ENCODE data around the gene MAT2B. TPM values are rescaled to one million over a fixed set of nuclear protein-coding genes. Genes with fewer than 3 reads are reported as not detected.

MAT2B gene
- total RNA-seq, 4 donors from 2014 or later = 23.7 to 52.9 (median 28.9) TPM

DNA sequence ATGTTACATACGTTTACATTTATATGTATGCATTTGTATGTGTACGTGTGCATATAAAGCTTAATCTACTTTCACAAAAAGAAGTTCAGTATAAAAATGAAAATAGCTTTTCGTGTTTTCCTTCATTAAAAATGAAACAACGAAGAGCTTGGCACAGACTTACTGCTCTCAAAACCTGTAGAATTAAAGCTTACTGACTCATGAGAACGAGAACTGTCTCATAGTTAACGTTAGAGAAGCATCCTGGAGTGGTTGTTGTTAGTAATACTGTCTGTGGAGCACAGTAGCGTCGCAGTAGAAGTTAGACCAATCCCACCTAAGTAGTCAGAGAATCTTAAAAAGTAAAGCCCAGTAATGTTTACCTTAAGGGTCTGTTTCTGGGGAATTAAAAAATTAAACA is 1.3 kb downstream of the MAT2B start:
- H3K27ac ChIP-seq = peak overlapping the region in 3 of 4 donors; percentile 92 to 97 (median 95)
- peak overlapping the region; percentile 51 to 96 (median 70) for H3K4me3 ChIP-seq
- peaks cover 0 to 1% (median 0%) of the 10 kb centered on the region in 3 donors for H3K36me3 ChIP-seq
- H3K9me3 ChIP-seq = no peaks in the 10 kb centered on the region
- H3K27me3 ChIP-seq = no peaks in the 10 kb centered on the region
- WGBS, 2 donors = 30 to 39% methylated on average over 8 of the region's 8 CpGs
- no peak for DNase-seq (ENCODE audit: low spot score in 2 of 2)
- TF ChIP-seq, protein P1, sequence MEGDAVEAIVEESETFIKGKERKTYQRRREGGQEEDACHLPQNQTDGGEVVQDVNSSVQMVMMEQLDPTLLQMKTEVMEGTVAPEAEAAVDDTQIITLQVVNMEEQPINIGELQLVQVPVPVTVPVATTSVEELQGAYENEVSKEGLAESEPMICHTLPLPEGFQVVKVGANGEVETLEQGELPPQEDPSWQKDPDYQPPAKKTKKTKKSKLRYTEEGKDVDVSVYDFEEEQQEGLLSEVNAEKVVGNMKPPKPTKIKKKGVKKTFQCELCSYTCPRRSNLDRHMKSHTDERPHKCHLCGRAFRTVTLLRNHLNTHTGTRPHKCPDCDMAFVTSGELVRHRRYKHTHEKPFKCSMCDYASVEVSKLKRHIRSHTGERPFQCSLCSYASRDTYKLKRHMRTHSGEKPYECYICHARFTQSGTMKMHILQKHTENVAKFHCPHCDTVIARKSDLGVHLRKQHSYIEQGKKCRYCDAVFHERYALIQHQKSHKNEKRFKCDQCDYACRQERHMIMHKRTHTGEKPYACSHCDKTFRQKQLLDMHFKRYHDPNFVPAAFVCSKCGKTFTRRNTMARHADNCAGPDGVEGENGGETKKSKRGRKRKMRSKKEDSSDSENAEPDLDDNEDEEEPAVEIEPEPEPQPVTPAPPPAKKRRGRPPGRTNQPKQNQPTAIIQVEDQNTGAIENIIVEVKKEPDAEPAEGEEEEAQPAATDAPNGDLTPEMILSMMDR (IDR thresholded peaks at IDR 0.05) = no peak
- TF ChIP-seq EP300 (IDR thresholded peaks at IDR 0.05) = no peak
- no peak for TF ChIP-seq POLR2A (IDR thresholded peaks at IDR 0.05)
- peaks cover 0 to 70% (median 33%) of the 10 kb centered on the region in 4 donors for H3K4me1 ChIP-seq

DNA sequence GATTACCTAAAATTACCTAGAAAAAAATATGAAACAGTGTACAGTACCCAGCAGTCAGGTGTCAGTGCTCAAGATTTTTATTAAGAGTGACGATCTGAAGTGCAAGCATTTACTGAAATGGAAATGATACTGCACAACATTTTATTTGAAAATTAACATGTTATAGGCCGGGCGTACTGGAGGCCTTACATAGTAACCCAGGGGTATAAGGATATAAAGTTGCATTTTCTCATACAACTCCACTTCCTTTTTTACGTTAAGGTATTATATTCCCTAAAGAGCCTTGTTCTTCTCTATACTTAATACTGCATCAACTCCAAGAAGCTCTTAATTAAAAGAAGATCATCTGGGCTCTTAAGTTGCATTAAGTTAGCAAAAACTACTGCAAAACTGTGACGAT is 3.3 kb downstream of the MAT2B start:
- Histone ChIP-seq H3K4me3 (peak overlapping the region in 2 of 4 donors; percentile 21 to 30), H3K9me3 (no peaks in the 10 kb centered on the region), H3K36me3 (peaks cover 0 to 20% (median 3%) of the 10 kb centered on the region in 3 donors), H3K27ac (peak overlapping the region in 3 of 4 donors; percentile 44 to 92 (median 75)), H3K27me3 (no peaks in the 10 kb centered on the region), H3K4me1 (peaks cover 0 to 70% (median 32%) of the 10 kb centered on the region in 4 donors)
- TF ChIP-seq EP300 (IDR thresholded peaks at IDR 0.05) = no peak
- TF ChIP-seq, protein P1 (IDR thresholded peaks at IDR 0.05) = no peak
- WGBS, 2 donors = 41 to 42% methylated on average over 5 of the region's 5 CpGs
- no peak for DNase-seq (ENCODE audit: low spot score in 2 of 2)

DNA sequence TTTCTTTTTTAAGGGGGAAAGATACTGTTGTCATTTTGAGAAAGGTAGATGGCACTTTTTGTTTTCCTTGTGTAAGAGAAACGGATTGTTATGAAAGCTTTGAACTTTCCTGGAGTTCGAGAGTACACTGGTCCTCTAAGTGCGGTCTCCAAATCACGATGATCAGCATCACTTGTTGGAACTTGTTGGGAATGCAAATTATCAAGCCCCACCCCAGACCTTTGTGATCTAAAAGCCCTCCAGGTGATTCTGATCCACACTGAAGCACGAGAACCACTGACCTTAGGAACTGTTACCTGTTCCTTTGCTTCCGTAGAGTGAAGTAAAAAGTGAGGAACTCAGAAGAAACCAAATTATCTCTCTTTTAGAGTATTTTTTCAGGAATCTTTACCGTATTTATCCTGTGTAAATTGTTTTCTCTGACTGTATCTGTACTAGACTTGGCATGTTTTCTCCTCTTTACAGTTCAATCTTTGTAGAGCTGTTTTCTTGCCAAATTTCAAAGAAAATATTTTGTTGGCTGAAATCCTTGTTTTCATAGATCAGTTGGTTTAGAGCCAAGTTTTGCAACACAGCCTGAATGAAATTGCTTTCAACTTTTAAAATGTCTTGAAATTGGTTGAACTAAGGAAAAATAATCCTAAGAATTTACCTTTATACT is 4.0 kb downstream of the MAT2B start:
- TF ChIP-seq EP300 (IDR thresholded peaks at IDR 0.05) (no peak), POLR2A (IDR thresholded peaks at IDR 0.05) (no peak)
- TF ChIP-seq, protein P1 (IDR thresholded peaks at IDR 0.05) = no peak
- 27 to 29% methylated on average over 7 of the region's 7 CpGs for WGBS, 2 donors
- Histone ChIP-seq H3K9me3 (no peaks in the 10 kb centered on the region), H3K27ac (peak overlapping the region in 3 of 4 donors; percentile 43 to 75 (median 44)), H3K27me3 (no peaks in the 10 kb centered on the region), H3K4me3 (peak overlapping the region in 2 of 4 donors; percentile 21 to 30), H3K36me3 (peaks cover 0 to 27% (median 3%) of the 10 kb centered on the region in 3 donors), H3K4me1 (peaks cover 0 to 67% (median 32%) of the 10 kb centered on the region in 4 donors)
- DNase-seq (ENCODE audit: low spot score in 2 of 2) = peak in 1 of 2 donors; percentile 23

DNA sequence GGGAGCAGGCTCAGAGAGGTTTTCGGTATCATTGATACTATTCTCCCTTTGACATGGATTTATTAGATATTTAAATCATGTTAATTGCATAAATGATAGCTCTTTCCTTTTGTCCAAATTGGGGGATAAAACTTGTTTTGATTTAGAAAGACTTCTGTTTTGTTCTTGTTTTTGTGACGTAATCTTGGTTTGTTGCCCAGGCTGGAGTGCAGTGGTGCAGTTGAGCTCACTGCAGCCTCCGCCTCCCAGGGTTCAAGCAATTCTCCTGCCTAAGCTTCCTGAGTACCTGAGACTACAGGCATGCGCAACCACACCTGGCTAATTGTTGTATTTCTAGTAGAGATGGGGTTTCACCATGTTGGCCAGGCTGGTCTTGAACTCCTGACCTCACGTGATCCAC is 7.1 kb downstream of the MAT2B start:
- H3K4me1 ChIP-seq = peaks cover 0 to 54% (median 22%) of the 10 kb centered on the region in 4 donors
- WGBS, 2 donors = 88 to 94% methylated on average over 5 of the region's 5 CpGs

DNA sequence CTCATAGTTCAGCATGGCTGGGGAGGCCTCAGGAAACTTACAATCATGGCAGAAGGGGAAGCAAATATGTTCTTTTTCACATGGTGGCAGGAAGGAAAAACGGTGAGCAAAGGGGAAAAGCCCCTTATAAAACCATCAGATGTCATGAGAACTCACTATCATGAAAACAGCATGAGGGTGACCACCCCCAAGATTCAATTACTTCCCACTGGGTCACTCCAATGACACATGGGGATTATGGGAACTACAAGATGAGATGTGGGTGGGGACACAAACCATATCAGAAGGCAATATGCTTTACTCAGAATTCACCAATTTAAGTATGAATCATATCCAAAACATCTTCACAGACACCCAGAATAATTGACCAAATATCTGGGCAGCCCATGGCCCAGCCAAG is 19.7 kb downstream of the MAT2B start:
- no peaks in the 10 kb centered on the region for H3K27me3 ChIP-seq
- no peak overlapping the region for H3K27ac ChIP-seq
- whole genome bisulfite sequencing, 2 donors = 88 to 89% methylated on average over 1 of the region's 1 CpG
- DNase-seq (ENCODE audit: low spot score in 2 of 2) = no peak
- peaks cover 0 to 7% (median 3%) of the 10 kb centered on the region in 3 donors for H3K36me3 ChIP-seq
- no peaks in the 10 kb centered on the region for H3K9me3 ChIP-seq
- H3K4me1 ChIP-seq = no peaks in the 10 kb centered on the region
- no peak for TF ChIP-seq POLR2A (IDR thresholded peaks at IDR 0.05)
- TF ChIP-seq, protein P1 (IDR thresholded peaks at IDR 0.05) = no peak
- no peak for TF ChIP-seq EP300 (IDR thresholded peaks at IDR 0.05)
- no peak overlapping the region for H3K4me3 ChIP-seq

More for the DNA sequence above, 7.1 kb downstream of the MAT2B start:
- no peak overlapping the region for H3K4me3 ChIP-seq
- H3K36me3 ChIP-seq = peaks cover 0 to 56% (median 15%) of the 10 kb centered on the region in 3 donors
- DNase-seq (ENCODE audit: low spot score in 2 of 2) = no peak
- H3K9me3 ChIP-seq = no peaks in the 10 kb centered on the region
- H3K27me3 ChIP-seq = no peaks in the 10 kb centered on the region
- TF ChIP-seq, protein P1 (IDR thresholded peaks at IDR 0.05) = no peak
- TF ChIP-seq EP300 (IDR thresholded peaks at IDR 0.05) (no peak), POLR2A (IDR thresholded peaks at IDR 0.05) (no peak)
- no peak overlapping the region for H3K27ac ChIP-seq

All from tibial nerve (tissue), 4 donors.